ENCODE data around the gene ATP2B3. TPM values are rescaled to one million over a fixed set of nuclear protein-coding genes. Genes with fewer than 3 reads are reported as not detected.

The ATP2B3 gene
- polyA plus RNA-seq, 1 donor (not counting 4 experiments of a cell fraction or from before 2014, with no cell fraction given): not detected

DNA sequence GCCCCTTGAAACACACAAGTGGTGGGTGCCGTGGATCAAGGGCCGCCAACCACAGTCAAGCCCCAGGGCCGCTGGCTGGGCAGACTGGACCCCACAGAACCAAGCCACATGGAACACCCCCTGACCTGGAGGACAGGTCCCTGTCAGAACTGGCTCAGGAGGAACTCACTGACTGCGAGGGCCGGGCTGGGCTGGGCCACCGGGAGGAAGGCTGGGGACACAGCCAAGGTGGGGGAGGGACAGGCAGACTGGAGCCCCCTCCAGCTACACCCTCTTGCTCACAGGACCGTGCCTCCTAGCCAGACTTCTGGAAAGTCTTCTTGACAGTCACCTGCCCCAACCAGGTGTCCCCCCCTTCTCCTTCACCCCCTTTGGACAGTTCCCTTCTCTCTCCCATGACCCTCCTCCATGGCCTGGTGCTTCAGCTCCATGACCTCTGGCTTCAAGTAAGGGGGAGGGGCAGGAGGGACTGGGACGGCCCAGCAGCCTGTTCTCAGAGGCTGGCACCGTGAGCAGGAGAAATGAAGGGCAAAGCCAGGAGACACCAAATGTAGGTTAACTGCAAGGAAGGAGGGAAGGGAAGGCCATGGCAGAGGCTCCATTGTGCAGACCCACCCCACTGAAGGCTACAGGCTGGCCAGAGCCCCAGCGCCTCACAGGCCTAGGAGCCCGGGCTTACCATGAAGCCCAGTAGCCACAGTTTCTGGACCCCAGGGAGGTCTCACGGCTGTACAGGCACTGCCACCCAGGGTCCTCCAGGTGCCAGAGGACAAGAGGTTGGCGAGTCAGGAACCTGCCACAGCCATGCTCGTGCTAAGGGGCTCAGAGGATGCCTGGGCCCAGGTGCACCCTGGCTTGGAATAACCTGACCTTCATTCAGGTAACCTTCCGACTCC is 107.0 kb downstream of the ATP2B3 start:
- no peak for TF ChIP-seq CTCF (optimal IDR thresholded peaks at IDR 0.05 in 1 of 3, IDR thresholded peaks at IDR 0.05 in 1 of 3, conservative IDR thresholded peaks at IDR 0.05 in 1 of 3; ENCODE audit: extremely low read depth in 1 of 3, insufficient read depth in 2 of 3, low read length in 3 of 3)
- TF ChIP-seq EZH2 (IDR thresholded peaks at IDR 0.05; ENCODE audit: low read length): no peak
- no peak overlapping the region for H3K9ac ChIP-seq (ENCODE audit: control insufficient read depth, extremely low read depth, insufficient read depth, low read length)
- H3K4me2 ChIP-seq (ENCODE audit: control insufficient read depth, extremely low read depth, insufficient read depth, low read depth, low read length): no peak overlapping the region
- H2AFZ ChIP-seq (ENCODE audit: control insufficient read depth, low read length): no peak overlapping the region
- H3K36me3 ChIP-seq (ENCODE audit: control insufficient read depth in 2 of 2, extremely low read depth in 1 of 2, insufficient read depth in 2 of 2, low read length in 2 of 2): no peaks in the 10 kb centered on the region
- FAIRE-seq (no peak), DNase-seq (ENCODE audit: low read depth, low spot score) (no peak)
- no peaks in the 10 kb centered on the region for H3K9me3 ChIP-seq (ENCODE audit: control insufficient read depth, low read depth, low read length)
- H4K20me1 ChIP-seq (ENCODE audit: control insufficient read depth, extremely low read depth, insufficient read depth, low read length): no peaks in the 10 kb centered on the region
- H3K4me1 ChIP-seq (ENCODE audit: control insufficient read depth, extremely low read depth, insufficient read depth, low read length): no peaks in the 10 kb centered on the region
- no peaks in the 10 kb centered on the region for H3K9me1 ChIP-seq (ENCODE audit: control insufficient read depth, extremely low read depth, insufficient read depth, low read length)
- no peaks in the 10 kb centered on the region for H3K79me2 ChIP-seq (ENCODE audit: control insufficient read depth, insufficient read depth, low read length)
- H3K27me3 ChIP-seq (ENCODE audit: control insufficient read depth, extremely low read depth, insufficient read depth, low read length): no peaks in the 10 kb centered on the region
- H3K27ac ChIP-seq (ENCODE audit: control insufficient read depth, insufficient read depth, low read length): no peak overlapping the region
- dilution Hi-C loops (cut with MboI; ENCODE audit: extremely low pct_ligation_motif_present, low sequenced_read_pairs): no loop called here
- H3K4me3 ChIP-seq (ENCODE audit: control insufficient read depth in 2 of 3, extremely low read depth in 1 of 3, insufficient read depth in 2 of 3, low read depth in 1 of 3, low read length in 3 of 3): no peak overlapping the region

- Histone ChIP-seq H3K9me1 (ENCODE audit: control insufficient read depth, extremely low read depth, insufficient read depth, low read length) (no peaks in the 10 kb centered on the region), H3K4me2 (ENCODE audit: control insufficient read depth, extremely low read depth, insufficient read depth, low read depth, low read length) (no peak overlapping the region), H4K20me1 (ENCODE audit: control insufficient read depth, extremely low read depth, insufficient read depth, low read length) (no peaks in the 10 kb centered on the region), H3K4me1 (ENCODE audit: control insufficient read depth, extremely low read depth, insufficient read depth, low read length) (no peaks in the 10 kb centered on the region), H3K27me3 (ENCODE audit: control insufficient read depth, extremely low read depth, insufficient read depth, low read length) (no peaks in the 10 kb centered on the region), H3K4me3 (ENCODE audit: control insufficient read depth in 2 of 3, extremely low read depth in 1 of 3, insufficient read depth in 2 of 3, low read depth in 1 of 3, low read length in 3 of 3) (no peak overlapping the region), H2AFZ (ENCODE audit: control insufficient read depth, low read length) (no peak overlapping the region), H3K36me3 (ENCODE audit: control insufficient read depth in 2 of 2, extremely low read depth in 1 of 2, insufficient read depth in 2 of 2, low read length in 2 of 2) (no peaks in the 10 kb centered on the region), H3K27ac (ENCODE audit: control insufficient read depth, insufficient read depth, low read length) (no peak overlapping the region), H3K79me2 (ENCODE audit: control insufficient read depth, insufficient read depth, low read length) (no peaks in the 10 kb centered on the region), H3K9ac (ENCODE audit: control insufficient read depth, extremely low read depth, insufficient read depth, low read length) (no peak overlapping the region), H3K9me3 (ENCODE audit: control insufficient read depth, low read depth, low read length) (no peaks in the 10 kb centered on the region)
- FAIRE-seq: no peak
- dilution Hi-C loops (cut with MboI; ENCODE audit: extremely low pct_ligation_motif_present, low sequenced_read_pairs): no loop called here
- DNase-seq (ENCODE audit: low read depth, low spot score): no peak
- no peak for TF ChIP-seq EZH2 (IDR thresholded peaks at IDR 0.05; ENCODE audit: low read length)
- TF ChIP-seq CTCF (optimal IDR thresholded peaks at IDR 0.05 in 1 of 3, IDR thresholded peaks at IDR 0.05 in 1 of 3, conservative IDR thresholded peaks at IDR 0.05 in 1 of 3; ENCODE audit: extremely low read depth in 1 of 3, insufficient read depth in 2 of 3, low read length in 3 of 3): no peak
Measured at GRCh38 chrX:153625271-153626024, 108.0 kb downstream of the ATP2B3 start.

Measured in keratinocyte (primary cell).